HL-60 (cell line): ENCODE data around the gene WEE2.

ENCODE experiments used
- GABPA ChIP-seq: IDR thresholded peaks from 2 replicates; pipeline ENCODE4 v1.6.1; 2012; ENCODE audit warnings: low read depth
- POLR2AphosphoS5 ChIP-seq: IDR thresholded peaks from 2 replicates; pipeline ENCODE4 v1.6.1; 2012; ENCODE audit warnings: low read depth
- TF ChIP-seq, protein P1 (sequence below): IDR thresholded peaks from one replicate; pipeline ENCODE4 v1.5.1; 2011; ENCODE audit warnings: low read length, control low read depth, inconsistent platforms; ENCODE audit not compliant: insufficient read depth

- TF ChIP-seq, protein P1, sequence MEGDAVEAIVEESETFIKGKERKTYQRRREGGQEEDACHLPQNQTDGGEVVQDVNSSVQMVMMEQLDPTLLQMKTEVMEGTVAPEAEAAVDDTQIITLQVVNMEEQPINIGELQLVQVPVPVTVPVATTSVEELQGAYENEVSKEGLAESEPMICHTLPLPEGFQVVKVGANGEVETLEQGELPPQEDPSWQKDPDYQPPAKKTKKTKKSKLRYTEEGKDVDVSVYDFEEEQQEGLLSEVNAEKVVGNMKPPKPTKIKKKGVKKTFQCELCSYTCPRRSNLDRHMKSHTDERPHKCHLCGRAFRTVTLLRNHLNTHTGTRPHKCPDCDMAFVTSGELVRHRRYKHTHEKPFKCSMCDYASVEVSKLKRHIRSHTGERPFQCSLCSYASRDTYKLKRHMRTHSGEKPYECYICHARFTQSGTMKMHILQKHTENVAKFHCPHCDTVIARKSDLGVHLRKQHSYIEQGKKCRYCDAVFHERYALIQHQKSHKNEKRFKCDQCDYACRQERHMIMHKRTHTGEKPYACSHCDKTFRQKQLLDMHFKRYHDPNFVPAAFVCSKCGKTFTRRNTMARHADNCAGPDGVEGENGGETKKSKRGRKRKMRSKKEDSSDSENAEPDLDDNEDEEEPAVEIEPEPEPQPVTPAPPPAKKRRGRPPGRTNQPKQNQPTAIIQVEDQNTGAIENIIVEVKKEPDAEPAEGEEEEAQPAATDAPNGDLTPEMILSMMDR = no peak
- TF ChIP-seq POLR2AphosphoS5 (no peak), GABPA (no peak)
Measured at GRCh38 chr7:141665208-141666035, 42.7 kb upstream of the WEE2 start.
